DND-41 (cell line): Measurements from ENCODE around the gene ZMYND15.

ENCODE experiments used
- ATAC-seq: fragments of 200-7000 bp; cut with Tn5 transposase; 3 replicates; pipeline ENCODE4 v1.9.1; 2021; ENCODE audit warnings: low read depth; ENCODE audit not compliant: insufficient read depth
- DNase-seq: peaks from one replicate; pipeline ENCODE4 v3.0.0-alpha.2; 2020
- H2AFZ ChIP-seq: 2 replicates; pipeline ENCODE4 v1.6.0; 2012; ENCODE audit warnings: low read depth, low read length
- H3K27ac ChIP-seq: 2 replicates; pipeline ENCODE4 v1.5.1; 2012; ENCODE audit warnings: low read length, inconsistent platforms
- H3K27me3 ChIP-seq: fragments of 200-600 bp; sonication (generic); 2 replicates; pipeline ENCODE4 v1.6.0; 2012; ENCODE audit warnings: low read length, mild to moderate bottlenecking, inconsistent platforms; ENCODE audit not compliant: insufficient read depth, poor library complexity
- H3K36me3 ChIP-seq: 2 replicates; pipeline ENCODE4 v1.5.1; 2012; ENCODE audit warnings: low read length, inconsistent platforms; ENCODE audit not compliant: insufficient read depth
- H3K4me1 ChIP-seq: 2 replicates; pipeline ENCODE4 v1.5.1; 2012; ENCODE audit warnings: mild to moderate bottlenecking, low read length; ENCODE audit not compliant: insufficient read depth
- H3K4me2 ChIP-seq: 2 replicates; pipeline ENCODE4 v1.6.0; 2012; ENCODE audit warnings: mild to moderate bottlenecking, moderate library complexity, low read length, inconsistent platforms; ENCODE audit not compliant: insufficient read depth
- H3K4me3 ChIP-seq, 2 experiments: fragments of 200-600 bp in 1 of 2; shearing (Covaris generic) in 1 of 2; 2 replicates each; pipeline ENCODE4 v1.5.1; 2012 to 2016; ENCODE audit warnings: inconsistent platforms in 2 of 2, low read length in 2 of 2, mild to moderate bottlenecking in 2 of 2, low read depth in 1 of 2, moderate library complexity in 1 of 2
- H3K79me2 ChIP-seq: 2 replicates; pipeline ENCODE4 v1.6.0; 2012; ENCODE audit warnings: low read length, inconsistent platforms; ENCODE audit not compliant: insufficient read depth
- H3K9ac ChIP-seq: 2 replicates; pipeline ENCODE4 v1.6.0; 2012; ENCODE audit warnings: low read depth, mild to moderate bottlenecking, inconsistent platforms, low read length, moderate library complexity
- H3K9me3 ChIP-seq: 2 replicates; pipeline ENCODE4 v1.5.1; 2012; ENCODE audit warnings: low read length, moderate library complexity, mild to moderate bottlenecking, inconsistent platforms; ENCODE audit not compliant: insufficient read depth, severe bottlenecking
- H4K20me1 ChIP-seq: 2 replicates; pipeline ENCODE4 v1.6.0; 2012; ENCODE audit warnings: low read length; ENCODE audit not compliant: insufficient read depth
- CTCF ChIP-seq: IDR thresholded peaks from 2 replicates; pipeline ENCODE4 v1.5.1; 2012; ENCODE audit warnings: borderline replicate concordance, low read length, moderate library complexity, mild to moderate bottlenecking; ENCODE audit not compliant: poor library complexity, severe bottlenecking; ENCODE audit errors: extremely low read depth
- EZH2 ChIP-seq: IDR thresholded peaks from 3 replicates; pipeline ENCODE4 v1.6.1; 2012; ENCODE audit warnings: borderline replicate concordance, low read depth, mild to moderate bottlenecking, moderate library complexity, low read length, inconsistent platforms; ENCODE audit not compliant: severe bottlenecking

Gene ZMYND15

GRCh38 chr17:4764595-4764994 lies 25.0 kb downstream of the ZMYND15 start:
- TF ChIP-seq EZH2 (no peak), CTCF (no peak)

GRCh38 chr17:4766201-4766600 lies 26.6 kb downstream of the ZMYND15 start:
- DNase-seq = no peak
- Histone ChIP-seq H3K9me3 (no peaks in the 10 kb centered on the region), H3K27ac (no peak overlapping the region), H3K36me3 (no peaks in the 10 kb centered on the region), H3K4me3 (no peak overlapping the region), H4K20me1 (no peaks in the 10 kb centered on the region), H3K79me2 (no peaks in the 10 kb centered on the region), H3K9ac (no peak overlapping the region), H2AFZ (no peak overlapping the region), H3K4me2 (no peak overlapping the region), H3K4me1 (no peaks in the 10 kb centered on the region), H3K27me3 (no peaks in the 10 kb centered on the region)
- ATAC-seq = no peak
- TF ChIP-seq CTCF (no peak), EZH2 (no peak)

More at GRCh38 chr17:4764595-4764994, 25.0 kb downstream of the ZMYND15 start:
- no peak overlapping the region for H3K4me3 ChIP-seq
- H4K20me1 ChIP-seq = no peaks in the 10 kb centered on the region
- H3K27ac ChIP-seq = no peak overlapping the region
- no peaks in the 10 kb centered on the region for H3K79me2 ChIP-seq
- no peaks in the 10 kb centered on the region for H3K9me3 ChIP-seq
- ATAC-seq = no peak
- no peaks in the 10 kb centered on the region for H3K4me1 ChIP-seq
- DNase-seq = no peak
- H3K9ac ChIP-seq = no peak overlapping the region
- no peak overlapping the region for H3K4me2 ChIP-seq
- no peak overlapping the region for H2AFZ ChIP-seq
- no peaks in the 10 kb centered on the region for H3K36me3 ChIP-seq
- no peaks in the 10 kb centered on the region for H3K27me3 ChIP-seq

- Histone ChIP-seq H3K4me2 (no peak overlapping the region), H3K79me2 (no peaks in the 10 kb centered on the region), H3K9me3 (no peaks in the 10 kb centered on the region), H3K9ac (no peak overlapping the region), H4K20me1 (no peaks in the 10 kb centered on the region), H3K27me3 (no peaks in the 10 kb centered on the region), H3K4me3 (no peak overlapping the region), H3K4me1 (no peaks in the 10 kb centered on the region), H3K36me3 (no peaks in the 10 kb centered on the region), H3K27ac (no peak overlapping the region), H2AFZ (no peak overlapping the region)
- no peak for TF ChIP-seq CTCF
- no peak for TF ChIP-seq EZH2
- no peak for ATAC-seq
- DNase-seq = no peak
These were observed 27.1 kb downstream of the ZMYND15 start for GRCh38 chr17:4766723-4767122.

DNA sequence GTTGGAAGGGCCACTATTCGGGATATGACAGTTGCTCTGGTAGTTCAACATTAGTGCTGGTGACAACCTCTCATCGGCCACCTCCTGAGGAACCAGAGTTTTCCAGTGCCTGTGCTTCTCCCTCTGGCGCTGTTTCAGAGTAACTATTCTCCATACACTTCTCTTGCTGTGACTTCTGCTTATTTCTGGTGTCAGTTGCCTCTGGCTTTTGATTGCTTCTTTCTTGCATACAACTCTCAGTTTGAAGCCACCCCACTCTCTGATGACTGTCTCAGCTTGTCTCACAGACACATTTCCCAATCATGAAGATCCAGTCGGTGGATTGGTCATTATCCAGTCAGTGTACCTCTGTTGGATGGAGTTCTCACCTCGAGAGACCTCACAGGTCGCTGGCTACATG lies 28.7 kb downstream of the ZMYND15 start:
- no peak for DNase-seq
- ATAC-seq = no peak
- Histone ChIP-seq H3K9ac (no peak overlapping the region), H3K9me3 (no peaks in the 10 kb centered on the region), H4K20me1 (no peaks in the 10 kb centered on the region), H3K36me3 (no peaks in the 10 kb centered on the region), H2AFZ (no peak overlapping the region), H3K27ac (no peak overlapping the region), H3K79me2 (no peaks in the 10 kb centered on the region), H3K4me2 (no peak overlapping the region), H3K27me3 (peaks cover 2% of the 10 kb centered on the region), H3K4me1 (no peaks in the 10 kb centered on the region), H3K4me3 (no peak overlapping the region)
- TF ChIP-seq EZH2 = no peak
- no peak for TF ChIP-seq CTCF
